Raji (cell line): Measurements from ENCODE around the gene CYP2W1.

ENCODE experiments used
- POLR2A ChIP-seq: IDR thresholded peaks from 2 replicates; pipeline ENCODE4 v1.6.1; 2011; ENCODE audit warnings: low read depth, low read length, control low read depth; ENCODE audit not compliant: insufficient read depth

The CYP2W1 gene

GRCh38 chr7:1012004-1012715, 29.2 kb downstream of the CYP2W1 start:
- TF ChIP-seq POLR2A = no peak

GRCh38 chr7:1012716-1013095, 29.7 kb downstream of the CYP2W1 start:
- no peak for TF ChIP-seq POLR2A

GRCh38 chr7:1013581-1013980, 30.6 kb downstream of the CYP2W1 start:
- no peak for TF ChIP-seq POLR2A

- TF ChIP-seq POLR2A = no peak
Measured at GRCh38 chr7:1014681-1015080, 31.7 kb downstream of the CYP2W1 start.

- TF ChIP-seq POLR2A = no peak
Measured at GRCh38 chr7:1015196-1016121, 32.5 kb downstream of the CYP2W1 start.

- TF ChIP-seq POLR2A = no peak
Measured at GRCh38 chr7:1016577-1017531, 33.9 kb downstream of the CYP2W1 start.

GRCh38 chr7:1017586-1018333, 34.8 kb downstream of the CYP2W1 start:
- no peak for TF ChIP-seq POLR2A

- TF ChIP-seq POLR2A = no peak
Measured at GRCh38 chr7:1018334-1018695, 35.3 kb downstream of the CYP2W1 start.

GRCh38 chr7:1019255-1019785, 36.3 kb downstream of the CYP2W1 start:
- TF ChIP-seq POLR2A = no peak

GRCh38 chr7:1019789-1020610, 37.0 kb downstream of the CYP2W1 start:
- no peak for TF ChIP-seq POLR2A

- TF ChIP-seq POLR2A = no peak
Measured at GRCh38 chr7:1020849-1021251, 37.9 kb downstream of the CYP2W1 start.

GRCh38 chr7:1021366-1021765, 38.4 kb downstream of the CYP2W1 start:
- TF ChIP-seq POLR2A = no peak

GRCh38 chr7:1021931-1022330, 39.0 kb downstream of the CYP2W1 start:
- TF ChIP-seq POLR2A = no peak

GRCh38 chr7:1022356-1022755, 39.4 kb downstream of the CYP2W1 start:
- no peak for TF ChIP-seq POLR2A
